Vagina (tissue), 2 donors: Measurements from ENCODE around the gene SMURF1.

ENCODE experiments used
- POLR2A ChIP-seq, 2 donors: fragments of 450-650 bp; IDR thresholded peaks; one replicate each; pipeline ENCODE4 v1.6.1; 2017; ENCODE audit warnings: antibody characterized with exemption in 2 of 2, mild to moderate bottlenecking in 2 of 2, moderate library complexity in 2 of 2
- TF ChIP-seq, protein P1 (sequence below), 3 experiments: fragments of 450-650 bp in 2 of 3; fragments of 200-600 bp in 1 of 3; sonication (generic) in 1 of 3; IDR thresholded peaks; one replicate each; pipeline ENCODE4 v1.5.1; 2017 to 2019; ENCODE audit warnings: antibody characterized with exemption in 3 of 3, mild to moderate bottlenecking in 2 of 3, moderate library complexity in 2 of 3

DNA sequence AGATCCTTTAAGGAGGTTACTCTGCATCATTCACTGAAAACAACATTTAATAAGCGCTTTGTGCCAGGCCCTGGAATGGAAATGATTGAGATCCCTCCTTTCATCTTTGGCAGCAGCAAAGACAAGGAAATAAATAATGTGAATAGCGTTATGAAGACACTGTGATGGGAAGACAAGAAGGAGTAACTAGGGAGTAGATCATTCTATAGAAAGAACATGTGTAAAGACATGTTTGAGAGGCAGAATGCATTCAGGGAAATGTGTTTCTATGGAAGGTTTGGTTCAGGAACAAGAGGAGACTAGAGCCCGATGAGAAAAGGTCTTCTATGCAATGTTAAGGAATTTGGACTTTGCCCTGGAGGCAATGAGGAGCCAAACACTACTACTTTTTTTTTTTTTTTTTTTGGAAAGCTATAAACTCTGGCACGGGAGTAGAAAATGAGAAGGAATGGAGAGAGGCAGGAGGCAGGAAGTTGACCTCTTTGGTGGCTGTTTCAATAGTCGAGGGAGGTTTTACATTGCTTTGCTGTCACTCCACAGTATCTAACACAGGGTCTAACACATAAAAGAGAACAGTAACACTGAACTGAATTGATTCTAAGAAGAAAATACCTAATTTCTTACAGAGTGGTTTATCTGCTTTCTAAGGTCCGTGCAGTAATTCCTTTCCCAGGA lies 44.9 kb downstream of the SMURF1 start:
- TF ChIP-seq, protein P1, sequence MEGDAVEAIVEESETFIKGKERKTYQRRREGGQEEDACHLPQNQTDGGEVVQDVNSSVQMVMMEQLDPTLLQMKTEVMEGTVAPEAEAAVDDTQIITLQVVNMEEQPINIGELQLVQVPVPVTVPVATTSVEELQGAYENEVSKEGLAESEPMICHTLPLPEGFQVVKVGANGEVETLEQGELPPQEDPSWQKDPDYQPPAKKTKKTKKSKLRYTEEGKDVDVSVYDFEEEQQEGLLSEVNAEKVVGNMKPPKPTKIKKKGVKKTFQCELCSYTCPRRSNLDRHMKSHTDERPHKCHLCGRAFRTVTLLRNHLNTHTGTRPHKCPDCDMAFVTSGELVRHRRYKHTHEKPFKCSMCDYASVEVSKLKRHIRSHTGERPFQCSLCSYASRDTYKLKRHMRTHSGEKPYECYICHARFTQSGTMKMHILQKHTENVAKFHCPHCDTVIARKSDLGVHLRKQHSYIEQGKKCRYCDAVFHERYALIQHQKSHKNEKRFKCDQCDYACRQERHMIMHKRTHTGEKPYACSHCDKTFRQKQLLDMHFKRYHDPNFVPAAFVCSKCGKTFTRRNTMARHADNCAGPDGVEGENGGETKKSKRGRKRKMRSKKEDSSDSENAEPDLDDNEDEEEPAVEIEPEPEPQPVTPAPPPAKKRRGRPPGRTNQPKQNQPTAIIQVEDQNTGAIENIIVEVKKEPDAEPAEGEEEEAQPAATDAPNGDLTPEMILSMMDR (IDR thresholded peaks at IDR 0.05), result no peak
- no peak for TF ChIP-seq POLR2A (IDR thresholded peaks at IDR 0.05)
